Panc1 (cell line): Measurements from ENCODE around the gene CASTOR1. TPM values are rescaled to one million over a fixed set of nuclear protein-coding genes. Genes with fewer than 3 reads are reported as not detected.

Source experiments
- ATAC-seq: fragments of 200-7000 bp; cut with Tn5 transposase; 2 replicates; pipeline ENCODE4 v1.9.1; 2020; ENCODE audit warnings: mild to moderate bottlenecking, moderate library complexity
- BruUV-seq: library from RNA; stranded (reverse); fragments of 400-500 nt; replicated peaks from 2 replicates; lab custom pipeline; 2021; lab: Mats Ljungman, UMichigan
- CTCF ChIA-PET: fragments of 300-600 bp; sonication (Branson Sonifier 250); formaldehyde crosslinking; loops from one replicate; lab custom pipeline; 2022; ENCODE audit warnings: antibody characterized with exemption; lab: Charles Lee
- POLR2A ChIA-PET: fragments of 300-600 bp; sonication (Branson Sonifier 250); formaldehyde crosslinking; loops from one replicate; lab custom pipeline; 2022; ENCODE audit warnings: antibody characterized with exemption; lab: Charles Lee
- DNase-seq: peaks from one replicate; pipeline ENCODE4 v3.0.0-alpha.2; 2010; ENCODE audit warnings: low read depth, low spot score
- H3K27ac ChIP-seq: 2 replicates; pipeline ENCODE4 v1.5.1; 2011; ENCODE audit warnings: mild to moderate bottlenecking, low read length, inconsistent platforms
- H3K27me3 ChIP-seq: fragments of 200-500 bp; sonication (Bioruptor generic); 2 replicates; pipeline ENCODE4 v1.6.0; 2014; ENCODE audit warnings: low read length, inconsistent platforms; ENCODE audit not compliant: control insufficient read depth, insufficient read depth
- H3K36me3 ChIP-seq: fragments of 200-500 bp; sonication (Bioruptor generic); 2 replicates; pipeline ENCODE4 v1.5.1; 2014; ENCODE audit warnings: inconsistent platforms, mild to moderate bottlenecking, low read length, moderate library complexity; ENCODE audit not compliant: control insufficient read depth, insufficient read depth
- H3K4me1 ChIP-seq: 2 replicates; pipeline ENCODE4 v1.5.1; 2011; ENCODE audit warnings: inconsistent platforms, mild to moderate bottlenecking, low read length, moderate library complexity; ENCODE audit not compliant: control insufficient read depth, insufficient read depth
- H3K4me3 ChIP-seq, 2 experiments: 2 replicates each; pipeline ENCODE4 v1.5.1; 2011 to 2012; ENCODE audit warnings: low read depth in 2 of 2, low read length in 2 of 2, mild to moderate bottlenecking in 2 of 2, inconsistent platforms in 1 of 2, moderate library complexity in 1 of 2
- H3K9me3 ChIP-seq: fragments of 200-500 bp; sonication (Bioruptor generic); 2 replicates; pipeline ENCODE4 v1.5.1; 2014; ENCODE audit warnings: low read depth, mild to moderate bottlenecking, inconsistent platforms, low read length, moderate library complexity; ENCODE audit not compliant: control insufficient read depth, insufficient read depth
- CTCF ChIP-seq: fragments of 450-650 bp; IDR thresholded peaks from 2 replicates; pipeline ENCODE4 v1.5.1; 2017; ENCODE audit warnings: mild to moderate bottlenecking
- POLR2AphosphoS5 ChIP-seq: IDR thresholded peaks from 2 replicates; pipeline ENCODE4 v1.6.1; 2012; ENCODE audit warnings: mild to moderate bottlenecking, low read depth, low read length, moderate library complexity
- SIN3A ChIP-seq: IDR thresholded peaks from 2 replicates; pipeline ENCODE4 v1.6.1; 2012; ENCODE audit warnings: low read depth, mild to moderate bottlenecking, low read length, moderate library complexity, borderline replicate concordance; ENCODE audit not compliant: insufficient read depth
- TCF7L2 ChIP-seq: IDR thresholded peaks from 2 replicates; pipeline ENCODE4 v1.6.1; 2011; ENCODE audit warnings: mild to moderate bottlenecking, low read depth, low read length, inconsistent platforms
- in situ Hi-C: cut with HindIII; loops from 2 replicates; pipeline ENCODE4 v1.10.0; 2016; ENCODE audit warnings: low sequenced_read_pairs, low pct_unique_long_range_greater_than_20kb
- intact Hi-C: fragments of 100-400 bp; cut with micrococcal nuclease; formaldehyde crosslinking; loops from one replicate; pipeline ENCODE4 v1.10.0; 2022; ENCODE audit not compliant: unreplicated experiment
- total RNA-seq: library from RNA; stranded (reverse); gene quantifications from one replicate; pipeline ENCODE4 v1.2.1, GENCODE V29; 2021; ENCODE audit not compliant: unreplicated experiment
- TF ChIP-seq, protein P1 (sequence below), 2 experiments: IDR thresholded peaks; 2 replicates each; pipeline ENCODE4 v1.6.1; 2011 to 2012; ENCODE audit warnings: low read depth in 2 of 2, control low read depth in 1 of 2, low read length in 1 of 2, mild to moderate bottlenecking in 1 of 2, moderate library complexity in 1 of 2; ENCODE audit not compliant: insufficient read depth in 1 of 2

CASTOR1 gene
- total RNA-seq, 1 experiment from 2014 or later, result 6.7 TPM

DNA sequence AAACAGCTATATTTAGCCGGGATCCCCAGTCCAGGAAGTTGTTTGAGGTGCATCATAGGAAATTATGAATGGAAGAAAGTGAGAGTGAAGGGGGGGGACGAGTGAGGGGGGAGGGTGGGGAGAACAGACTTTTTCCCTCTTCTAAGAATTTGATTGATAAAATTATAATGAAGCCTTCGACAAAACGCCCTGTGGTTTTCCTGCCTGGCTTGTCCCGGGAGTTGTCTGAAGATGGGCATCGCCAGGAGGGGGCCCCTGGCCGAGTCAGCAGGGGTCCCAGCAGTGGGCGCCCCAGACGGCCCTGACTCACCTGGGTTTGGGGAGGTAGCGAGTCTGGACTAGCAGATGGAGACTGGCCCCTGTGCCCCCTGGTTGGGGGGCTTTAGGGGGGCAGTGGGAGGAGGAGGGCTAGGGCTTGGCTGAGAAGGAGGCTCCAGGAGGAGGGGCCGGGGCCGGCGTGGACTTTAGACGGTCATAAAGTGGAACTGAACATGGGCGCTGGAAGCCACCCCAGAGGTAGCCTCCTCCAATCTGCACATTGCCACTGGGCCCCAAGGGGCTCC lies 42.4 kb downstream of the CASTOR1 start:
- Histone ChIP-seq H3K27ac (peak overlapping the region; percentile 95), H3K4me1 (peaks cover 73% of the 10 kb centered on the region), H3K4me3 (peak overlapping the region; percentile 37 to 50), H3K9me3 (no peaks in the 10 kb centered on the region), H3K27me3 (no peaks in the 10 kb centered on the region), H3K36me3 (no peaks in the 10 kb centered on the region; the same call in 1 of the 2 replicates)
- TF ChIP-seq TCF7L2, result no peak
- TF ChIP-seq CTCF, result no peak; the same call in 1 of the 2 replicates
- no peak for TF ChIP-seq POLR2AphosphoS5
- no peak for TF ChIP-seq SIN3A
- TF ChIP-seq, protein P1, sequence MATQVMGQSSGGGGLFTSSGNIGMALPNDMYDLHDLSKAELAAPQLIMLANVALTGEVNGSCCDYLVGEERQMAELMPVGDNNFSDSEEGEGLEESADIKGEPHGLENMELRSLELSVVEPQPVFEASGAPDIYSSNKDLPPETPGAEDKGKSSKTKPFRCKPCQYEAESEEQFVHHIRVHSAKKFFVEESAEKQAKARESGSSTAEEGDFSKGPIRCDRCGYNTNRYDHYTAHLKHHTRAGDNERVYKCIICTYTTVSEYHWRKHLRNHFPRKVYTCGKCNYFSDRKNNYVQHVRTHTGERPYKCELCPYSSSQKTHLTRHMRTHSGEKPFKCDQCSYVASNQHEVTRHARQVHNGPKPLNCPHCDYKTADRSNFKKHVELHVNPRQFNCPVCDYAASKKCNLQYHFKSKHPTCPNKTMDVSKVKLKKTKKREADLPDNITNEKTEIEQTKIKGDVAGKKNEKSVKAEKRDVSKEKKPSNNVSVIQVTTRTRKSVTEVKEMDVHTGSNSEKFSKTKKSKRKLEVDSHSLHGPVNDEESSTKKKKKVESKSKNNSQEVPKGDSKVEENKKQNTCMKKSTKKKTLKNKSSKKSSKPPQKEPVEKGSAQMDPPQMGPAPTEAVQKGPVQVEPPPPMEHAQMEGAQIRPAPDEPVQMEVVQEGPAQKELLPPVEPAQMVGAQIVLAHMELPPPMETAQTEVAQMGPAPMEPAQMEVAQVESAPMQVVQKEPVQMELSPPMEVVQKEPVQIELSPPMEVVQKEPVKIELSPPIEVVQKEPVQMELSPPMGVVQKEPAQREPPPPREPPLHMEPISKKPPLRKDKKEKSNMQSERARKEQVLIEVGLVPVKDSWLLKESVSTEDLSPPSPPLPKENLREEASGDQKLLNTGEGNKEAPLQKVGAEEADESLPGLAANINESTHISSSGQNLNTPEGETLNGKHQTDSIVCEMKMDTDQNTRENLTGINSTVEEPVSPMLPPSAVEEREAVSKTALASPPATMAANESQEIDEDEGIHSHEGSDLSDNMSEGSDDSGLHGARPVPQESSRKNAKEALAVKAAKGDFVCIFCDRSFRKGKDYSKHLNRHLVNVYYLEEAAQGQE (IDR thresholded peaks at IDR 0.05; ENCODE audit: insufficient read depth in 1 of 2, low read depth in 2 of 2, low read length in 1 of 2), result no peak
- in situ Hi-C loops (no loop called here), intact Hi-C loops (loop anchor here (5.0 kb wide), 1 partner anchor 35 kb away; no protein-coding TSS in a partner anchor)
- ChIA-PET CTCF (no interaction called here), POLR2A (interaction anchor here (0.6 to 0.7 kb wide), 2 partner anchors 102 to 172 kb away, joined by 3 to 5 read pairs; no protein-coding TSS in a partner anchor)
- ATAC-seq (peak; percentile 18), DNase-seq (no peak)
- BruUV-seq, result TSS peak; percentile 96

DNA sequence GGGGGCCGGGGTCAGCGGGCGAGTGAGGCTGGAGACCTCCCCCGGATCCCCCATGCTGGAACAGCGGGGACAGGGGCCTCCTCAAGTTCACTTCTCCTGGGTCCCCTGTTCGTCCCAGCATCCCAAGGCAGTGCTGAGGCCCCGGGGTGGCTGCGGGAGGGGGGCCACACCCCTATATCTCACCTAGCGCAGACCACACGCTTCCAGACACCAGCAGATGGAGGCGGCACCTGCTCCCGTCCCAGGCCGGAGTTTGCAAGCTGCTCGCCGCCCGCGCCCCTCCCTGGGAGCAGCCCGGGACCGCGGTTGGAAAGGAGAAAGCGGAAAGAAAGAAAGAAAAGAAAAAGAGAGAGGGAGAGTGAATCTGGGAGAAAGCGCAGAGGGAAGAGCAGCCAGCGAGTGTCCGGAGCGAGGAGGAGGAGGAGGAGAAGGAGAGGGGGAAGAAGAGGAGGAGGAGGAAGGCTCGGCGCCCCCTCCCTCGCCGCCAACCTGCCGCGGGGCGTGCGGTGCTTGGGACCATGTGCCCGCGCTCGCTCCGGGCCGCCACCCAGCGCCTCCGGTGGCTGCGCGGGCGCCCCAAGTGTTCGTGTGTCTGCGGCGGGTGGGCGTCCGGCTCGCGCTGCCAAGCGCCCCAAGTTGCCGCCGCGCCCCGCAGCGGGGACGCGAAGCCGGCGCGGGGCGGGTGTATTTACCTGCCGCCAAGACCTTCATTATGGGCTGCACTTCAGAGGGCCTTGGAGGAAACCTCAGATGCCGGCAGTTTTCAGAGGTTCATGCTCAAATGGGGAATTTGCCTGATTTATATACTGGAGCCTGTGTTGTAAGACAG lies 43.1 kb downstream of the CASTOR1 start, which contains the start of gene LIF:
Gene LIF, minus strand, starts transcription at position 775 of the 829 bp plus-strand sequence. Its CDS starts 64 bp downstream, at position 711.
- BruUV-seq, result TSS peak; percentile 49
- H3K9me3 ChIP-seq, result no peaks in the 10 kb centered on the region
- DNase-seq, result no peak
- CTCF ChIA-PET, result no interaction called here
- H3K27me3 ChIP-seq, result no peaks in the 10 kb centered on the region
- peak; percentile 10 for ATAC-seq
- peak within 1 kb of the TSS; percentile 37 to 50 for H3K4me3 ChIP-seq
- intact Hi-C loops, result loop anchor here (5.0 kb wide), 1 partner anchor 34 kb away; no protein-coding TSS in a partner anchor
- POLR2A ChIA-PET, result interaction anchor here (0.6 to 0.7 kb wide), 3 partner anchors 44 to 171 kb away, joined by 3 to 8 read pairs (median 5); no protein-coding TSS in a partner anchor
- H3K36me3 ChIP-seq, result no peaks in the 10 kb centered on the region; the same call in 1 of the 2 replicates
- TF ChIP-seq TCF7L2 (no peak; the same call in 1 of the 2 replicates), SIN3A (0 out of 2 replicates have a peak, but pooled peaks have one; percentile 21), POLR2AphosphoS5 (0 out of 2 replicates have a peak, but pooled peaks have one; percentile 60)
- TF ChIP-seq, protein P1 (IDR thresholded peaks at IDR 0.05; ENCODE audit: insufficient read depth in 1 of 2, low read depth in 2 of 2, low read length in 1 of 2), result no peak
- in situ Hi-C loops, result no loop called here
- peak within 1 kb of the TSS; percentile 95 for H3K27ac ChIP-seq
- H3K4me1 ChIP-seq, result peaks cover 72% of the 10 kb centered on the region
